GM20000 (cell line): ENCODE results near the gene SESTD1.
"Not testable (repeated sequence)": the region's sequence is repeated elsewhere in the genome, so short reads cannot be mapped to it uniquely, and the experiment has no call there.

ENCODE experiments used
- DNase-seq: peaks from one replicate; pipeline ENCODE4 v3.0.0; 2012; ENCODE audit warnings: low spot score
- TF ChIP-seq, protein P1 (sequence below): IDR thresholded peaks from 2 replicates; pipeline ENCODE4 v1.5.1; 2012; ENCODE audit warnings: mild to moderate bottlenecking, control low read depth; ENCODE audit errors: extremely low read depth, missing control alignments

The SESTD1 gene

DNA sequence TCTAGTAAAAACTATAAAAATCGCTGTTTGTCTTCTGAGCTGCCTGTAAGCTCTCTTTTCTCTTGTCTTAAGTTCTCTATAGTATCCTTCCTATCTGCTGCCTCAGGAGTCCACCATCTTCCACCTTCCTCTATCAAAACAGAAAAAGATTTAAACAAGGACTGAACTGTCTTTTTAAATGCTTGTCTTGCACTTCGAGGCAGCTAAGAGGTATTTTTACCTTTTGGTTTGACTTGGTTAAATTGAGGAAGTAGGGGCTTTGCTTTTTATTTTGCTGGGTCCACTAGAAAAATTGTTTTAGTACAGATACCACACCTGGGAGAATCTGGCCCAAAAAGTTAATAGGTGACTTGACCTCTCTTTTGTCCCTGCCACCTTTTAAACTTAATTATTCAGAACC lies 12.2 kb downstream of the SESTD1 start:
- TF ChIP-seq, protein P1, sequence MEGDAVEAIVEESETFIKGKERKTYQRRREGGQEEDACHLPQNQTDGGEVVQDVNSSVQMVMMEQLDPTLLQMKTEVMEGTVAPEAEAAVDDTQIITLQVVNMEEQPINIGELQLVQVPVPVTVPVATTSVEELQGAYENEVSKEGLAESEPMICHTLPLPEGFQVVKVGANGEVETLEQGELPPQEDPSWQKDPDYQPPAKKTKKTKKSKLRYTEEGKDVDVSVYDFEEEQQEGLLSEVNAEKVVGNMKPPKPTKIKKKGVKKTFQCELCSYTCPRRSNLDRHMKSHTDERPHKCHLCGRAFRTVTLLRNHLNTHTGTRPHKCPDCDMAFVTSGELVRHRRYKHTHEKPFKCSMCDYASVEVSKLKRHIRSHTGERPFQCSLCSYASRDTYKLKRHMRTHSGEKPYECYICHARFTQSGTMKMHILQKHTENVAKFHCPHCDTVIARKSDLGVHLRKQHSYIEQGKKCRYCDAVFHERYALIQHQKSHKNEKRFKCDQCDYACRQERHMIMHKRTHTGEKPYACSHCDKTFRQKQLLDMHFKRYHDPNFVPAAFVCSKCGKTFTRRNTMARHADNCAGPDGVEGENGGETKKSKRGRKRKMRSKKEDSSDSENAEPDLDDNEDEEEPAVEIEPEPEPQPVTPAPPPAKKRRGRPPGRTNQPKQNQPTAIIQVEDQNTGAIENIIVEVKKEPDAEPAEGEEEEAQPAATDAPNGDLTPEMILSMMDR, result no peak
- DNase-seq, result no peak

DNA sequence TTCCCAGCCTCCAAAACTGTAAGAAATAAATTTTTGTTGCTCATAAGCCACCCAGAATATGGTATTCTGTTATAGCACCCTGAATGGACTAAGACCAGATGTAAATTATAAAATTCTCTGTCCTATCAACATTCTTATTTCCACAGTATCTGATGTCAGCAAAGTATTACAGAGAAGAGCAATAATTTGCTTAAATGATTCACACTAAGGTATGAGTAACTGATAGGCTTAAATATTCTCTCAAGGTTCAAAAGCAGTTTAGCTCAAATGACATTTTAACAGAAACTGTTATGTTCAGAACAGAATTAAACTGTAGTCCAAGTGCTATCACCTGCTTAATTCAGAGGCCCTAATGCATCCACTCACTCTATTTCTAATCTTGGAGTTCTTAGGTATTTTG lies 12.8 kb downstream of the SESTD1 start:
- no peak for DNase-seq
- TF ChIP-seq, protein P1, result no peak

- DNase-seq, result no peak
These were observed 13.7 kb downstream of the SESTD1 start for GRCh38 chr2:179250848-179251504.

DNA sequence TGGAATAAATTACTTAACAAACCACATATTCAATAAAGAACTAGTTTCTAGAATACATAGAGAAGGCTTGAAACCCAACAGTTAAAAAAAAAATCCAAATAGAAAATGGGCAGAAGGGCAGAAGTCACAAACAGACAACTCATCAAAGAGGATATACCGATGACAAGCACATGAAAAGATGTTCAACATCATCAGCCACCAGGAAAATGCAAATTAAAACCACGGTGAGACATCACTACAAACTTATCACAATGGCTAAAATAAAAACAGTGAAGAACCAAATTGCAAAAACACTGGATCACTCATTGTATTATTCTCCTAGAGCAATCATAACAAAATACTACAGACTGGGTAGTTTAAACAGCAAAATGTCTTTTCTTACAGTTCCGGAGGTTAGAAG lies 14.5 kb downstream of the SESTD1 start:
- DNase-seq, result no peak
- TF ChIP-seq, protein P1, result no peak

More at GRCh38 chr2:179250848-179251504, 13.7 kb downstream of the SESTD1 start:
- TF ChIP-seq, protein P1, result no peak

GRCh38 chr2:179248024-179248348 lies 16.6 kb downstream of the SESTD1 start:
- TF ChIP-seq, protein P1, result no peak

DNA sequence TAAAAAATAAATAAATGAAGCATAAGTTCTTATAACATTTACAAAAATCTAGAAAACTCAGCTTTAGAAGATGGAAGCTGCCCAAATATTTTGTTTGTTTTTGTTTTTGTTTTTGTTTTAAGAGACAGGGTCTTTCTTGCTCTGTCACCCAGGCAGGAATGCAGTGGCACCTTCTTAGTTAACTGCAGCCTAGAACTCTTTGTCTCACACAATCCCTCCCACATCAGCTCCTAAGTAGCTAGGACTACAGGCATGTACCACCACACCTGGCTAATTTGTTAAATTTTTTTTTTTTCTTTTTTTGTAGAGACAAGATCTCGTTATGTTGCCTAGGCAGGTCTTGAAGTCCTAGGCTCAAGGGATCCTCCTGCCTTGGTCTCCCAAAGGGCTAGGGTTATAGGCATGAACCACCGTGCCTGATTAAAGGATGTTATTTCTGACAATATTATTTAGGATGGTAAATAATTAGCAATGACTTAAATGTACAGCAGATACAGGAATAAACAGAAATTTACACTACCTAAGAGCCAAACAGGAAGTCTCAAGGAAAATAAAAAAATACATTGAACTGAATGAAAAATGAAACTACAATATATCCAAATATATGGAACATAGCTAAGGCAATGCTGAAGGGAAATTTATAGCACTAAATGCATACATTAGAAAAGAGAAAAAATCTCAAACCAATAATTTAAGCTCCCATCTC lies 17.2 kb downstream of the SESTD1 start:
- TF ChIP-seq, protein P1, result no peak
- no peak for DNase-seq

More at GRCh38 chr2:179248024-179248348, 16.6 kb downstream of the SESTD1 start:
- DNase-seq, result no peak

DNA sequence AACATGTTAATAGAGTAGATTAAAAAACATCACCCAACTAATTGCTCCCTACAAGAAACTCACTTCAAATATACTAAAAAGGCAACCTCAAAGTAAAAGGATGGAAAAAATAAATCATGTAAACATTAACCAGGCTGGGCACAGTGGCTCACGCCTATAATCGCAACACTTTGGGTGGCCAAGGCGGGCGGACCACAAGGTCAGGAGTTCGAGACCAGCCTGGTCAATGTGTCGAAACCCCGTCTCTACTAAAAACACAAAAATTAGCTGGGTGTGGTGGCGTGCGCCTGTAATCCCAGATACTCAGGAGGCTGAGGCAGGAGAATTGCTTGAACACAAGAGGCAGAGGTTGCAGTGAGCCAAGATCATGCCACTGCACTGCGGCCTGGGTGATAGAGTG lies 18.8 kb downstream of the SESTD1 start:
- not testable (repeated sequence) for DNase-seq

- TF ChIP-seq, protein P1, result no peak
- no peak for DNase-seq
These were observed 21.6 kb downstream of the SESTD1 start for GRCh38 chr2:179243046-179243445.
